ENCODE data around the gene EGFR.

The EGFR gene

DNA sequence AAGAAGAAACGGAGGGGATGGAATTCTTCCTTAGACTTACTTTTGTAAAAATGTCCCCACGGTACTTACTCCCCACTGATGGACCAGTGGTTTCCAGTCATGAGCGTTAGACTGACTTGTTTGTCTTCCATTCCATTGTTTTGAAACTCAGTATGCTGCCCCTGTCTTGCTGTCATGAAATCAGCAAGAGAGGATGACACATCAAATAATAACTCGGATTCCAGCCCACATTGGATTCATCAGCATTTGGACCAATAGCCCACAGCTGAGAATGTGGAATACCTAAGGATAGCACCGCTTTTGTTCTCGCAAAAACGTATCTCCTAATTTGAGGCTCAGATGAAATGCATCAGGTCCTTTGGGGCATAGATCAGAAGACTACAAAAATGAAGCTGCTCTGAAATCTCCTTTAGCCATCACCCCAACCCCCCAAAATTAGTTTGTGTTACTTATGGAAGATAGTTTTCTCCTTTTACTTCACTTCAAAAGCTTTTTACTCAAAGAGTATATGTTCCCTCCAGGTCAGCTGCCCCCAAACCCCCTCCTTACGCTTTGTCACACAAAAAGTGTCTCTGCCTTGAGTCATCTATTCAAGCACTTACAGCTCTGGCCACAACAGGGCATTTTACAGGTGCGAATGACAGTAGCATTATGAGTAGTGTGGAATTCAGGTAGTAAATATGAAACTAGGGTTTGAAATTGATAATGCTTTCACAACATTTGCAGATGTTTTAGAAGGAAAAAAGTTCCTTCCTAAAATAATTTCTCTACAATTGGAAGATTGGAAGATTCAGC is 187.6 kb downstream of the EGFR start:
- DNase-seq (ENCODE audit: low spot score) (no peak), FAIRE-seq (no peak)

DNA sequence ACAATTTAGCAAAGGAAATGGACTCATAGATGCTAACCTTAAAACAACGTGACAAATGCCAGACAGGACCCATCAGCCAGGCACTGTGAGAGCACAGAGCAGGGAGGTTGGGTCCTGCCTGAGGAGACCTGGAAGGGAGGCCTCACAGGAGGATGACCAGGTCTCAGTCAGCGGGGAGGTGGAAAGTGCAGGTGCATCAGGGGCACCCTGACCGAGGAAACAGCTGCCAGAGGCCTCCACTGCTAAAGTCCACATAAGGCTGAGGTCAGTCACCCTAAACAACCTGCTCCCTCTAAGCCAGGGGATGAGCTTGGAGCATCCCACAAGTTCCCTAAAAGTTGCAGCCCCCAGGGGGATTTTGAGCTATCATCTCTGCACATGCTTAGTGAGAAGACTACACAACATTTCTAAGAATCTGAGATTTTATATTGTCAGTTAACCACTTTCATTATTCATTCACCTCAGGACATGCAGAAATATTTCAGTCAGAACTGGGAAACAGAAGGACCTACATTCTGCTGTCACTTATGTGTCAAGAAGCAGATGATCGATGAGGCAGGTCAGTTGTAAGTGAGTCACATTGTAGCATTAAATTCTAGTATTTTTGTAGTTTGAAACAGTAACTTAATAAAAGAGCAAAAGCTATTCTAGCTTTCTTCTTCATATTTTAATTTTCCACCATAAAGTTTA is 188.8 kb downstream of the EGFR start:
- no peak for FAIRE-seq
- no peak for DNase-seq (ENCODE audit: low spot score)

DNA sequence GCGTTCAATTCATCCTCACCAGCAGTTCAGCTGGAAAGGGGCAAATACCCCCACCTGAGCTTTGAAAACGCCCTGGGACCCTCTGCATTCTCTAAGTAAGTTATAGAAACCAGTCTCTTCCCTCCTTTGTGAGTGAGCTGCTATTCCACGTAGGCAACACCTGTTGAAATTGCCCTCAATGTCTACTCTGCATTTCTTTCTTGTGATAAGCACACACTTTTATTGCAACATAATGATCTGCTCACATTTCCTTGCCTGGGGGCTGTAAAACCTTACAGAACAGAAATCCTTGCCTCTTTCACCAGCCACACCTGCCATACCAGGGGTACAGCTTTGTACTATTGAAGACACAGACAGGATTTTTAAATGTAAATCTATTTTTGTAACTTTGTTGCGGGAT is 190.5 kb downstream of the EGFR start:
- DNase-seq (ENCODE audit: low spot score) (no peak), FAIRE-seq (peak; percentile 58)

GRCh38 chr7:55210176-55210575 is 191.4 kb downstream of the EGFR start:
- FAIRE-seq (no peak), DNase-seq (ENCODE audit: low spot score) (no peak)

DNA sequence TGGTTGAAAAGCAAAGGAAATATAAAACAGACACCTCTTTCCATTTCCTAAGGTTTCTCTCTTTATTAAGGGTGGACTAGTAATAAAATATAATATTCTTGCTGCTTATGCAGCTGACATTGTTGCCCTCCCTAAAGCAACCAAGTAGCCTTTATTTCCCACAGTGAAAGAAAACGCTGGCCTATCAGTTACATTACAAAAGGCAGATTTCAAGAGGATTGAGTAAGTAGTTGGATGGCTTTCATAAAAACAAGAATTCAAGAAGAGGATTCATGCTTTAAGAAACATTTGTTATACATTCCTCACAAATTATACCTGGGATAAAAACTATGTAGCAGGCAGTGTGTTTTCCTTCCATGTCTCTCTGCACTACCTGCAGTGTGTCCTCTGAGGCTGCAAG is 191.9 kb downstream of the EGFR start:
- FAIRE-seq (no peak), DNase-seq (ENCODE audit: low spot score) (no peak)

DNA sequence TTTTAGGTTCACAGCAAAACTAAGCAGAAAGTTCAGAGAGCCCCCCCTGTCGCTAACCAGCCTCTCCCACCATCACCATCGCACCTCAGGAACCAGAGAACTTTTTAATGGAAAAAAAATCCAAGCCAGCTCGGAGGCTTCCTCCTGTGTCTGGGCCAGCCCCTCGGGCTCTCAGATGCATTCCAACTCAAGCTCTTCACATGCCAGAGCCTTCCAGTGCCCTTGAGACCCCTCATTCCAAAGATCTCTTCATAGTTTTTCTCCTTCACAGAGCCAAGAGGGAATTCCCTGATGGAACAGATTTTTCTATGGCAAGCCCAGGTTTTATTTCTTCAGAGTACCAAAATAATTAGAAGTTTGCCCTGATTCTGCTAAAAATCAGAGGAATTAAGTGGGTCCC is 192.9 kb downstream of the EGFR start:
- DNase-seq (ENCODE audit: low spot score) (no peak), FAIRE-seq (no peak)

DNA sequence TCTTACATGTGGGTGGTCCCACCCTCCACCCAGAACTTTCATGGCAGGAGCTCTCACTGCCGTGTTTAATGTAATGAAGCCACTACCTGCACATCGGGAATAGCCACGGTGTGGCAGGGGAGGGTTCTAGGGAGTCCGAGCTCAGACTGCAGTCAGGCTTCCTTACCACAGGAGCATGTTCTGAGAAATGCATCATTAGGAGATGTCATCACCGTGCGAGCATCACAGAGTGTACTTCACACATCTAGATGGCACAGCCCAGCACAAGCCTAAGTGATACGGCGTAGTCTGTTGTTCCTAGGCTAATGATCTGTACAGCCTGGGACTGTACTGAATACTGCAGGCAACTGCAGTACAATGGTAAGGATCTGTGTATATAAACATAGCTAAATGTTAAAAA is 193.4 kb downstream of the EGFR start:
- peak; percentile 46 for FAIRE-seq
- DNase-seq (ENCODE audit: low spot score): no peak

GRCh38 chr7:55212838-55213237 is 194.0 kb downstream of the EGFR start:
- no peak for FAIRE-seq
- DNase-seq (ENCODE audit: low spot score): no peak

DNA sequence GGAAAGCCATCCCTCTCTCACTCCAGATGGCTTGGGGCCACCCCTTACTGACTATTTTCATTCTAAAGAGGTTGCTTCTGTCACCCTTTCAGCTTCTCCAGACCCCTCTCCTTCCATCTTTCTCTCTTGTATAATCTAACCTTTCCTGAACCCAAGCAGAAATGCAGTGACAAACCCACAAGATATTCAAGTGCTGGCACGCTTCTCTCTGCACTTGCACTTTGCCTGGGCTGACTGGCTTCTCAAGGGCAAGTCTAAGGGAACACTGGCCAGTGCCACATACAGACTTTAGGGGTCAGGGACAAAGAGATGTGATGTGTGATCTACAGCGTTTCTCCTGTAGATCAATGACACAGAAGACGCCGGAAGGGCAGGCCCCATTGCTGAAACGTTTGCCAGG is 195.9 kb downstream of the EGFR start:
- no peak for DNase-seq (ENCODE audit: low spot score)
- no peak for FAIRE-seq

GRCh38 chr7:55223023-55223422 is 204.2 kb downstream of the EGFR start:
- FAIRE-seq (no peak), DNase-seq (ENCODE audit: low spot score) (no peak)

GRCh38 chr7:55224111-55224510 is 205.3 kb downstream of the EGFR start:
- FAIRE-seq: no peak

DNA sequence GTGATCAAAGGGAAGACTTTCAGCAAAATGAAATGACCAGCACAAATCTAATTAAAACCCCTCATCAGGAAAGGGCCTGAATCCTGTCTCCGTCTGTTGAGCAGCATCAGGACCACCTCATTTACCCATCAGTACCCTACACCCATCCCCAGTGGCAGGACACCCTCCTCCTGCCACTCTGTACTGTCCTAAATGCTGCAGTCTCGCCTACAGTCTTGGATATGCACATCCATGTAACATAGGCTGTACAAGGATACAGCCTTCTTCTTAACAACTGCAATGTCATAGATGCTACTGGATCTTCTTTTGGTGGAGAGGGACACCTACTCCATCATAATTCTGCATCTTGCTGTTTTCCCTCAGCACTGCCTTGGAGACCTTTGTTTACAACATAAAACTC is 206.0 kb downstream of the EGFR start:
- DNase-seq (ENCODE audit: low spot score): no peak
- no peak for FAIRE-seq

More at GRCh38 chr7:55224111-55224510, 205.3 kb downstream of the EGFR start:
- no peak for DNase-seq (ENCODE audit: low spot score)

DNA sequence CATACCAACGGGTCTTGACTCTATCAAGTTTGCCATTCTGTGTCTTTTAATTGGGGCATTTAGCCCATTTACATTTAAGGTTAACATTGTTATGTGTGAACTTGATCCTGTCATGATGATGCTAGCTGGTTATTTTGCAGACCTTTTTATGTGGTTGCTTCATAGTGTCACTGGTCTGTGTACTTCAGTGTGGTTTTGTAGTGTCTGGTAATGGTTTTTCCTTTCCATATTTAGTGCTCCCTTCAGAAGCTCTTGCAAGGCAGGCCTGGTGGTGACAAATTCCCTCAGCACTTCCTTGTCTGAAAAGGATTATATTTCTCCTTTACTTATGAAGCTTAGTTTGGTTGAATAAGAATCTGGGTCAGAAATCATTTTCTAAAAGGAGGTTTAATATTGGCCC is 211.2 kb downstream of the EGFR start:
- DNase-seq (ENCODE audit: low spot score): no peak
- no peak for FAIRE-seq

DNA sequence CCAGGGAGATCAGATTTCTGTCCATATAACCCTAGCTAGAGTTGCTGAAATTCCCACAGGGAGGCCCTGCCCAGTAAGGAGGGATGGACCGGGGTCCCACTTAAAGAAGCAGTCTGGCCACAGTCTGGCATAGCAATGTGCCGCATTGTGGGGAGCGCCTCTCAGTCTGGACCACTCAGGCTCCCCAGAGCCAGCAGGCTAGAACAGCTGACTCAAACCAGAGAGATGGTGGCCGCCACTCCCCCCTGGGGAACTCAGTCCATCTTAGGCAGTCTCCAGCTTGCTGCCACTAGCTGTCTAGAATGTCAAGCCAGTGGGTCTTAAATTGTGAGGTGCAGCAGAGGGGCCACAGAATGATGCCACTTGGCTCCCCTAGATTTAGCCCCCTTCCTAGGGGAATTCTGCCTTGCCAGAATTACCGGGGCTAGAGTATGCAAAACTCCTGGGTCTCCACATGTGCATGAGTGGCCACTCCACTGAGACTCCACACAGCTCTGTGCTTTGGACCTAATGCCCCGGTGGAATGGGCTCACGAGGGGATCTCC is 213.0 kb downstream of the EGFR start:
- FAIRE-seq: no peak

GRCh38 chr7:55233001-55233400 is 214.2 kb downstream of the EGFR start:
- FAIRE-seq (no peak), DNase-seq (ENCODE audit: low spot score) (no peak)

More for the DNA sequence above, 213.0 kb downstream of the EGFR start:
- no peak for DNase-seq (ENCODE audit: low spot score)

DNA sequence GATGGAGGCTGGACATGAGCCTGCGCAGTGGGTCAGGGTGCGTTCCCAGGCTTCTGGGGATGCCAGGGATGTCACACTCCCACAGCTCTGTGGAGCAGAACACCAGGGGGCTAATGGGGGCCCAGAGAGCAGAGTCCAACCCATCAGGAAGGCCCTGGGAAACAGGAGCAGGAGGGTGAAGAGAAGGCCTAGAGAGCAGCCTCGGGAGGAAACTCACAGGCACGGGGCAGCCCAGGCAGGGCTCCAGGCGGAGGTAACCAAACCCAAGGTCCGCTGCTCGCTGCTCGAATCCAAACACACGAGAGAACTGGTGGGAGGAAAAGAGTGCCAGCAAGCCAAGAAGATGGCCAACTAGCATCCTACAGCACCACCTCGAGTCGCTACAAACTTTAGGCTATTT is 215.6 kb downstream of the EGFR start:
- no peak for DNase-seq (ENCODE audit: low spot score)
- FAIRE-seq: no peak

DNA sequence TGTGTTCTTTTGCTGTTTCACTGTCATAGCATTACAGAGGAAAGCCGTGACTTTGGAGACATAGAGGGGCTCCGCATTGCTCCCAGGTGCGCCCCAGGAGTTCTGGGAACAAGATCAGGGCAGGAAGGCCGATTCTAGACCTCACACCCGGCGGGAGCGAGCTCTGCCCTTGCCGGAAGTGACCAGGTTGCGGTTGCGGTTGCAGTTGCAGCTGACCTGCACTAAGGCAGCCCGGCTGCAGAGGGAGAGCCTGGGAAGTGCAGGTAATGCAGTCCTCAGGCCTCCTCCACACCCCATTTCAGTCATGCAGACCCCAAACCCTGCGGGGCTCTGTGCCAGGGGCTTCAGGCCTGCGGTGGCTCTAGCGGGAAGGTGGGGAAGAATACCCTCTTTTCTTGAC is 216.3 kb downstream of the EGFR start:
- no peak for FAIRE-seq
- DNase-seq (ENCODE audit: low spot score): no peak

DNA sequence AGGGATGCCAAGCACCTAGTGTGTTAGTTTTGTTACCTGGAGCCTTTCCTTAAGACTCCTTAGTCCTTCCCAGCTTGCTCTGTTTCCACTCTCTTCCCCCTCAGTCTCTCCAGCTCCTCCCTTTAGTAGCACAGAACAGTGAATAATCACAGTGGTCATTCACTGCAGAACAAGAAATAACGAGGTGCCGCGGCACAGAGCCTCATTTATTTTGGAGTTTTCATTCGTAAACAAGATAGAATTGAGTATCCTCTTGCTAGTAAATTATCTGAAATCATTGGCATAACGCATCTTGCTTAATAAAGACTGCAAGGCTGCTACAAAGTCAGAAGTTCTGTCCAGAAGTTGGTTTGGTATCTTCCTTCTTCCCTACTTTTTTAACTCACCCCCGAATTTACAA is 217.0 kb downstream of the EGFR start:
- no peak for DNase-seq (ENCODE audit: low spot score)
- FAIRE-seq: no peak

GRCh38 chr7:55236476-55236875 is 217.7 kb downstream of the EGFR start:
- DNase-seq (ENCODE audit: low spot score): no peak
- FAIRE-seq: no peak

GRCh38 chr7:55237156-55237893 is 218.5 kb downstream of the EGFR start:
- no peak for DNase-seq (ENCODE audit: low spot score)
- peak; percentile 61 for FAIRE-seq

- FAIRE-seq (no peak), DNase-seq (ENCODE audit: low spot score) (no peak)
Measured at GRCh38 chr7:55239406-55239805, 220.6 kb downstream of the EGFR start.

All from urothelium cell line (cell line).